MM.1S (cell line): ENCODE measurements around the gene DDIT3.
A peak's percentile ranks its signal among the peaks of the same experiment; 100 is the strongest.

Experiments
- DNase-seq: peaks from one replicate; pipeline ENCODE4 v3.0.0-alpha.2; 2015
- H2AFZ ChIP-seq: fragments of 300-600 bp; sonication (generic); 2 replicates; pipeline ENCODE4 v1.6.0; 2016; ENCODE audit warnings: antibody characterized with exemption, low read length
- H3F3A ChIP-seq: fragments of 300-600 bp; sonication (generic); 2 replicates; pipeline ENCODE4 v1.6.1; 2016; ENCODE audit warnings: mild to moderate bottlenecking, antibody characterized with exemption, low read length, moderate library complexity, mixed read lengths; ENCODE audit not compliant: insufficient read depth
- H3K27ac ChIP-seq: fragments of 300-600 bp; sonication (generic); 2 replicates; pipeline ENCODE4 v1.5.1; 2016; ENCODE audit warnings: mild to moderate bottlenecking, low read length
- H3K27me3 ChIP-seq: fragments of 300-600 bp; sonication (generic); replicated peaks from 2 replicates; pipeline ENCODE4 v1.6.0; 2016; ENCODE audit warnings: low read length; ENCODE audit not compliant: insufficient read depth
- H3K36me3 ChIP-seq: fragments of 300-600 bp; sonication (generic); replicated peaks from 2 replicates; pipeline ENCODE4 v1.6.1; 2016; ENCODE audit warnings: mild to moderate bottlenecking, low read length, mixed read lengths; ENCODE audit not compliant: insufficient read depth
- H3K4me1 ChIP-seq: fragments of 300-600 bp; sonication (generic); 2 replicates; pipeline ENCODE4 v1.6.1; 2016; ENCODE audit warnings: low read length, mixed read lengths
- H3K4me2 ChIP-seq: fragments of 300-600 bp; sonication (generic); 2 replicates; pipeline ENCODE4 v1.6.0; 2016; ENCODE audit warnings: low read depth, low read length
- H3K4me3 ChIP-seq: fragments of 300-600 bp; sonication (generic); 2 replicates; pipeline ENCODE4 v1.5.1; 2016; ENCODE audit warnings: low read length, mixed read lengths
- H3K79me2 ChIP-seq: fragments of 300-600 bp; sonication (generic); 2 replicates; pipeline ENCODE4 v1.6.1; 2016; ENCODE audit warnings: mixed run types, low read length, mixed read lengths
- H3K9ac ChIP-seq: fragments of 300-600 bp; sonication (generic); 2 replicates; pipeline ENCODE4 v1.6.1; 2016; ENCODE audit warnings: low read length, mixed read lengths
- H3K9me2 ChIP-seq: fragments of 300-600 bp; sonication (generic); replicated peaks from 2 replicates; pipeline ENCODE4 v1.6.1; 2016; ENCODE audit warnings: mild to moderate bottlenecking, low read length, mixed read lengths; ENCODE audit not compliant: insufficient read depth
- H3K9me3 ChIP-seq: fragments of 300-600 bp; sonication (generic); replicated peaks from 2 replicates; pipeline ENCODE4 v1.6.1; 2016; ENCODE audit warnings: mild to moderate bottlenecking, low read length, mixed read lengths; ENCODE audit not compliant: insufficient read depth
- H4K20me1 ChIP-seq: fragments of 300-600 bp; sonication (generic); 2 replicates; pipeline ENCODE4 v1.6.1; 2016; ENCODE audit warnings: mild to moderate bottlenecking, low read length, moderate library complexity, mixed read lengths; ENCODE audit not compliant: insufficient read depth
- CTCF ChIP-seq: fragments of 300-600 bp; sonication (generic); IDR thresholded peaks from 2 replicates; pipeline ENCODE4 v1.5.1; 2016; ENCODE audit warnings: antibody characterized with exemption, low read length, mixed read lengths
- EZH2 ChIP-seq: fragments of 300-600 bp; sonication (generic); optimal IDR thresholded peaks from 2 replicates; pipeline ENCODE3; 2017; ENCODE audit warnings: low read depth, mild to moderate bottlenecking, antibody characterized with exemption, low read length, mixed read lengths
- EZH2phosphoT487 ChIP-seq: fragments of 300-600 bp; sonication (generic); IDR thresholded peaks from 2 replicates; pipeline ENCODE4 v1.6.1; 2018; ENCODE audit warnings: antibody characterized with exemption, low read length

Gene DDIT3

GRCh38 chr12:57549203-57549908 lies 29.0 kb upstream of the DDIT3 start:
- H3K4me3 ChIP-seq: peak overlapping the region; percentile 60
- H3K79me2 ChIP-seq: peaks cover 25% of the 10 kb centered on the region
- no peak for TF ChIP-seq EZH2phosphoT487
- no peak for TF ChIP-seq CTCF
- no peak overlapping the region for H3K27ac ChIP-seq
- H3K4me2 ChIP-seq: peak overlapping the region; percentile 95
- H4K20me1 ChIP-seq: no peaks in the 10 kb centered on the region
- DNase-seq: no peak
- H3K4me1 ChIP-seq: peaks cover 10% of the 10 kb centered on the region; the same call in 1 of the 2 replicates
- H3F3A ChIP-seq: no peaks in the 10 kb centered on the region
- H3K9me2 ChIP-seq: no peaks in the 10 kb centered on the region
- H2AFZ ChIP-seq: peak overlapping the region; percentile 80
- H3K27me3 ChIP-seq: peaks cover 25% of the 10 kb centered on the region
- no peaks in the 10 kb centered on the region for H3K36me3 ChIP-seq
- H3K9ac ChIP-seq: no peak overlapping the region
- H3K9me3 ChIP-seq: no peaks in the 10 kb centered on the region

GRCh38 chr12:57548488-57548887 lies 28.2 kb upstream of the DDIT3 start:
- DNase-seq: no peak
- Histone ChIP-seq H3K4me3 (no peak overlapping the region), H3K36me3 (no peaks in the 10 kb centered on the region), H4K20me1 (no peaks in the 10 kb centered on the region), H3K79me2 (peaks cover 29% of the 10 kb centered on the region), H3K27ac (no peak overlapping the region), H3K9ac (no peak overlapping the region), H3K27me3 (peaks cover 25% of the 10 kb centered on the region), H2AFZ (no peak overlapping the region), H3K9me2 (no peaks in the 10 kb centered on the region), H3F3A (no peaks in the 10 kb centered on the region), H3K4me1 (peaks cover 10% of the 10 kb centered on the region; the same call in 1 of the 2 replicates), H3K9me3 (no peaks in the 10 kb centered on the region), H3K4me2 (no peak overlapping the region)
- TF ChIP-seq EZH2: no peak
- no peak for TF ChIP-seq CTCF
- TF ChIP-seq EZH2phosphoT487: no peak

- Histone ChIP-seq H3K4me1 (peaks cover 10% of the 10 kb centered on the region; the same call in 1 of the 2 replicates), H2AFZ (no peak overlapping the region), H3K27me3 (peaks cover 25% of the 10 kb centered on the region), H3K79me2 (peaks cover 31% of the 10 kb centered on the region), H4K20me1 (no peaks in the 10 kb centered on the region), H3K4me2 (peak overlapping the region; percentile 92; the same call in 1 of the 2 replicates), H3K27ac (no peak overlapping the region), H3K36me3 (no peaks in the 10 kb centered on the region), H3K9me2 (no peaks in the 10 kb centered on the region), H3K4me3 (no peak overlapping the region), H3K9me3 (no peaks in the 10 kb centered on the region), H3K9ac (no peak overlapping the region), H3F3A (no peaks in the 10 kb centered on the region)
- no peak for TF ChIP-seq EZH2phosphoT487
- no peak for TF ChIP-seq EZH2
- TF ChIP-seq CTCF: no peak
- DNase-seq: no peak
These were observed 27.6 kb upstream of the DDIT3 start for GRCh38 chr12:57548013-57548315.
